ENCODE measurements around the gene RPA4. TPM values are rescaled to one million over a fixed set of nuclear protein-coding genes. Genes with fewer than 3 reads are reported as not detected.
"Not testable (repeated sequence)": the region's sequence is repeated elsewhere in the genome, so short reads cannot be mapped to it uniquely, and the experiment has no call there.

Gene RPA4
- total and polyA plus RNA-seq, 10 of the 15 experiments (the other 5 are each of a cell fraction or from before 2014, with no cell fraction given) = 0.20 to 1.3 (median 0.43) TPM

DNA sequence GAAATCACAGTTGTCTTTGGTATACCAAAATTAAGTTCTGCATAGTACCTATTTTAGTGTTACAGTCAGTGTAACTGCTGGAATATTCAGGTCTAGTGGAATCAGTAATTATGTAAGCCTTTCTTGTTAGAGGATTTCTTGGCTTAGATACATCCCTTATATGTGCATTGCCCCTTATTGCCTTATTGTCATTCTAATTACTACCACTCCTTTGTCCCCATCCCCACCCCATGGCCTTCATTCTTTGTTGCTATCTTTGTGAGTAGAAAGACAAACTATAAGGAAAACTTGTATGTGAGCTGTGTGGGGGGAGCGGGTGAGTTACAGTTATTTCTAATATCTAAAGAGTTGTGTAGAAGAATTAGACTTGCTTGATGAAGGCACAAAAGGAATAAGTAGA is 36.9 kb upstream of the RPA4 start:
- Histone ChIP-seq H3K4me2 (ENCODE audit: control insufficient read depth, insufficient read depth) (no peak overlapping the region), H3K4me1 (ENCODE audit: control insufficient read depth, insufficient read depth, low read length) (no peaks in the 10 kb centered on the region), H3K9me3 (replicated peaks; ENCODE audit: control insufficient read depth, insufficient read depth, low read length) (no peaks in the 10 kb centered on the region), H3K36me3 (ENCODE audit: control insufficient read depth in 2 of 2, insufficient read depth in 2 of 2, low read length in 1 of 2) (no peaks in the 10 kb centered on the region), H3K27me3 (replicated peaks in 1 of 2; ENCODE audit: control insufficient read depth in 2 of 2, insufficient read depth in 2 of 2, low read length in 1 of 2) (no peaks in the 10 kb centered on the region), H3K27ac (ENCODE audit: control insufficient read depth, insufficient read depth) (no peak overlapping the region), H4K20me1 (ENCODE audit: control insufficient read depth, insufficient read depth) (no peaks in the 10 kb centered on the region), H3K9ac (ENCODE audit: control insufficient read depth, insufficient read depth, low read length) (no peak overlapping the region), H3K79me2 (ENCODE audit: control insufficient read depth, insufficient read depth, low read length) (no peaks in the 10 kb centered on the region), H2AFZ (ENCODE audit: control insufficient read depth, low read depth, low read length) (no peak overlapping the region), H3K4me3 (no peak overlapping the region)
- no peak for DNase-seq (ENCODE audit: low read depth, low spot score)
- 90% methylated on average over 1 of the region's 1 CpG for WGBS (ENCODE audit: insufficient coverage, insufficient replicate concordance, low lambda C conversion rate, missing lambda C conversion rate)
- in situ Hi-C loops (cut with MboI) = no loop called here
- BruUV-seq (replicated peaks) = no TSS peak
- ChIA-PET RAD21 (ENCODE audit: unreplicated experiment) (no interaction called here), CTCF (no interaction called here), SMC1A (ENCODE audit: uncharacterized antibody, unreplicated experiment) (no interaction called here), POLR2A (interaction anchor here (0.6 to 0.8 kb wide), 2 partner anchors 21 to 410 kb away, joined by 3 read pairs; no protein-coding TSS in a partner anchor)
- intact Hi-C loops (cut with micrococcal nuclease; ENCODE audit: unreplicated experiment) = no loop called here
- no peak for ATAC-seq
- TF ChIP-seq NR2C2 (IDR thresholded peaks at IDR 0.05; ENCODE audit: borderline replicate concordance, control insufficient read depth, insufficient read length, low read depth) = no peak
- TF ChIP-seq, protein P1, sequence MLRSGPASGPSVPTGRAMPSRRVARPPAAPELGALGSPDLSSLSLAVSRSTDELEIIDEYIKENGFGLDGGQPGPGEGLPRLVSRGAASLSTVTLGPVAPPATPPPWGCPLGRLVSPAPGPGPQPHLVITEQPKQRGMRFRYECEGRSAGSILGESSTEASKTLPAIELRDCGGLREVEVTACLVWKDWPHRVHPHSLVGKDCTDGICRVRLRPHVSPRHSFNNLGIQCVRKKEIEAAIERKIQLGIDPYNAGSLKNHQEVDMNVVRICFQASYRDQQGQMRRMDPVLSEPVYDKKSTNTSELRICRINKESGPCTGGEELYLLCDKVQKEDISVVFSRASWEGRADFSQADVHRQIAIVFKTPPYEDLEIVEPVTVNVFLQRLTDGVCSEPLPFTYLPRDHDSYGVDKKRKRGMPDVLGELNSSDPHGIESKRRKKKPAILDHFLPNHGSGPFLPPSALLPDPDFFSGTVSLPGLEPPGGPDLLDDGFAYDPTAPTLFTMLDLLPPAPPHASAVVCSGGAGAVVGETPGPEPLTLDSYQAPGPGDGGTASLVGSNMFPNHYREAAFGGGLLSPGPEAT (IDR thresholded peaks at IDR 0.05; ENCODE audit: low read depth) = no peak
- TF ChIP-seq EP300 (IDR thresholded peaks at IDR 0.05; ENCODE audit: borderline replicate concordance in 1 of 2, control insufficient read depth in 1 of 2, low read depth in 2 of 2, low read length in 2 of 2) = no peak
- TF ChIP-seq, protein P2, sequence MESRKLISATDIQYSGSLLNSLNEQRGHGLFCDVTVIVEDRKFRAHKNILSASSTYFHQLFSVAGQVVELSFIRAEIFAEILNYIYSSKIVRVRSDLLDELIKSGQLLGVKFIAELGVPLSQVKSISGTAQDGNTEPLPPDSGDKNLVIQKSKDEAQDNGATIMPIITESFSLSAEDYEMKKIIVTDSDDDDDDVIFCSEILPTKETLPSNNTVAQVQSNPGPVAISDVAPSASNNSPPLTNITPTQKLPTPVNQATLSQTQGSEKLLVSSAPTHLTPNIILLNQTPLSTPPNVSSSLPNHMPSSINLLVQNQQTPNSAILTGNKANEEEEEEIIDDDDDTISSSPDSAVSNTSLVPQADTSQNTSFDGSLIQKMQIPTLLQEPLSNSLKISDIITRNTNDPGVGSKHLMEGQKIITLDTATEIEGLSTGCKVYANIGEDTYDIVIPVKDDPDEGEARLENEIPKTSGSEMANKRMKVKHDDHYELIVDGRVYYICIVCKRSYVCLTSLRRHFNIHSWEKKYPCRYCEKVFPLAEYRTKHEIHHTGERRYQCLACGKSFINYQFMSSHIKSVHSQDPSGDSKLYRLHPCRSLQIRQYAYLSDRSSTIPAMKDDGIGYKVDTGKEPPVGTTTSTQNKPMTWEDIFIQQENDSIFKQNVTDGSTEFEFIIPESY (IDR thresholded peaks at IDR 0.05) = no peak
- TF ChIP-seq FOXM1 (IDR thresholded peaks at IDR 0.05; ENCODE audit: low read depth, low read length) = no peak
- TF ChIP-seq EED (IDR thresholded peaks at IDR 0.05; ENCODE audit: low read depth) = no peak
- TF ChIP-seq MEF2A (IDR thresholded peaks at IDR 0.05; ENCODE audit: insufficient read depth, low read depth, low read length) = no peak
- TF ChIP-seq CHD4 (IDR thresholded peaks at IDR 0.05) = no peak
- TF ChIP-seq GATAD2B (conservative IDR thresholded peaks at IDR 0.05; ENCODE audit: low read depth) = no peak
- TF ChIP-seq BRCA1 (IDR thresholded peaks at IDR 0.05; ENCODE audit: low read depth, low read length) = no peak
- no peak for FAIRE-seq

DNA sequence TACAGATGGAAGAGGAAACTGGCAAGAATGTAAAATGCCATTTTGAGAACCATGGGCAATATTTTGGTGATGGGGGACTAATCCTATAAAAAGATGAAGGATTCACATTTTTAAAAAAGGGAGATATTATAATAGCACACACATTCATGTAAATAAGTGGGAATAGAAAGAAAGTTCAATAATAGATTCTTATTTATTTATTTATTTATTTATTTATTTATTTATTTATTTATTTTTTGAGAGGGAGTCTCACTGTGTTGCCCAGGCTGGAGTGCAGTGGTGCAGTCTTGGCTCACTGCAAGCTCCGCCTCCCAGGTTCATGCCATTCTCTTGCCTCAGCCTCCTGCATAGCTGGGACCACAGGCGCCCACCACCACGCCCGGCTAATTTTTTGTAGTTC is 24.3 kb upstream of the RPA4 start:
- H2AFZ ChIP-seq (ENCODE audit: control insufficient read depth, low read depth, low read length); H3K9me3 ChIP-seq (replicated peaks; ENCODE audit: control insufficient read depth, insufficient read depth, low read length); ATAC-seq; RAD21 ChIA-PET (ENCODE audit: unreplicated experiment); CTCF ChIA-PET; in situ Hi-C loops (cut with MboI); H3K9ac ChIP-seq (ENCODE audit: control insufficient read depth, insufficient read depth, low read length); DNase-seq (ENCODE audit: low read depth, low spot score); H3K27me3 ChIP-seq (replicated peaks in 1 of 2; ENCODE audit: control insufficient read depth in 2 of 2, insufficient read depth in 2 of 2, low read length in 1 of 2); H3K27ac ChIP-seq (ENCODE audit: control insufficient read depth, insufficient read depth); intact Hi-C loops (cut with micrococcal nuclease; ENCODE audit: unreplicated experiment); H3K4me2 ChIP-seq (ENCODE audit: control insufficient read depth, insufficient read depth); BruUV-seq (replicated peaks); H3K36me3 ChIP-seq (ENCODE audit: control insufficient read depth in 2 of 2, insufficient read depth in 2 of 2, low read length in 1 of 2); H3K4me3 ChIP-seq; H4K20me1 ChIP-seq (ENCODE audit: control insufficient read depth, insufficient read depth); H3K79me2 ChIP-seq (ENCODE audit: control insufficient read depth, insufficient read depth, low read length); H3K4me1 ChIP-seq (ENCODE audit: control insufficient read depth, insufficient read depth, low read length); POLR2A ChIA-PET; FAIRE-seq: not testable (repeated sequence)
- 95% methylated on average over 4 of the region's 4 CpGs for WGBS (ENCODE audit: insufficient coverage, insufficient replicate concordance, low lambda C conversion rate, missing lambda C conversion rate)
- SMC1A ChIA-PET (ENCODE audit: uncharacterized antibody, unreplicated experiment) = interaction anchor here (2.6 kb wide), 1 partner anchor 17 kb away, joined by 5 read pairs; no protein-coding TSS in a partner anchor
